CD4-positive, alpha-beta T cell treated with Interleukin-17A for 1 hour (primary cell): Measurements from ENCODE around the gene SPRR2G.
"Not testable (repeated sequence)": the region's sequence is repeated elsewhere in the genome, so short reads cannot be mapped to it uniquely, and the experiment has no call there.

Source experiments
- DNase-seq: peaks from one replicate; pipeline ENCODE4 v3.0.0-alpha.2; 2020

SPRR2G gene

DNA sequence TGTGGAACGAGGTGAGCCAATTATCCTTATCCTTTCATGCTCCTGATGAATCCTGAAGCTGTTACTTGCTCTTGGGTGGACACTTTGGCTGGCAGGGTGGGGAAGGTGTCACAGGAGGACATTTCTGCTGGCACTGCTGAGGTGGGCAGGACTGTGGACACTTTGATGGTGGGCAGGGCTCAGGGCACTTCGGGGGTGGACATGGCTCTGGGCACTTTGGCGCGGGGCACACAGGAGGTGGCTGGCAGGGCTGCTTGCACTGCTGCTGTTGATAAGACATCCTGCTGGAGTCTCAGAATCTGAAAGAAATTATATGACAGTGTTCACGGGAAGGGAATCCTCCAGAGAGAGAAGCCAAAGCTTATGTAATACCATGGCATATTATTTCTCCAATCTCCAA is 38.2 kb downstream of the SPRR2G start:
- not testable (repeated sequence) for DNase-seq

- no peak for DNase-seq
Measured at GRCh38 chr1:153100245-153100644, 50.4 kb downstream of the SPRR2G start.
